Inferior parietal cortex (tissue), 1 donor: ENCODE measurements around the gene TAOK3.
A peak's percentile ranks its signal among the peaks of the same experiment; 100 is the strongest.
"Not testable (repeated sequence)": the region's sequence is repeated elsewhere in the genome, so short reads cannot be mapped to it uniquely, and the experiment has no call there.

Experiments used
- DNase-seq: peaks from one replicate; pipeline ENCODE4 v3.0.0-alpha.2; 2016; ENCODE audit errors: extremely low spot score

Gene TAOK3

DNA sequence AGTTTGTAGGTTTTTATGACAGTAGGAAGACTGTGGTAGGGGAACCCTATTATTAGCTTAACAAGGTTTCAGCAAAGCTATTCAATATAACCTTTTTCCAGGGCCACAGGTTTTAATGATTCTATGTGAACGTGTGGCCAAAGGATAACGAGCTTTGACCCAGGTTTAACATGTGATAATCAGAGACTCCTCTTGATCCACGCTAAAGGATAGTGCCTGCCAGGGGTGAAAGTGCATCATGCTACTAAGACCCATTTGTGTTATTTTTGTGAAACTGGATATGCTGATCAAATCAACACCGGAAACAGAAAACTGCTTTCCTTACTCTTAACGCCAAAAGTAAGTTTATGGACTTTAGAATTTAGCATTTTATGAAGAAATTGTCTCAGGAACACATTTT lies 909 bp upstream of the TAOK3 start:
- no peak for DNase-seq

DNA sequence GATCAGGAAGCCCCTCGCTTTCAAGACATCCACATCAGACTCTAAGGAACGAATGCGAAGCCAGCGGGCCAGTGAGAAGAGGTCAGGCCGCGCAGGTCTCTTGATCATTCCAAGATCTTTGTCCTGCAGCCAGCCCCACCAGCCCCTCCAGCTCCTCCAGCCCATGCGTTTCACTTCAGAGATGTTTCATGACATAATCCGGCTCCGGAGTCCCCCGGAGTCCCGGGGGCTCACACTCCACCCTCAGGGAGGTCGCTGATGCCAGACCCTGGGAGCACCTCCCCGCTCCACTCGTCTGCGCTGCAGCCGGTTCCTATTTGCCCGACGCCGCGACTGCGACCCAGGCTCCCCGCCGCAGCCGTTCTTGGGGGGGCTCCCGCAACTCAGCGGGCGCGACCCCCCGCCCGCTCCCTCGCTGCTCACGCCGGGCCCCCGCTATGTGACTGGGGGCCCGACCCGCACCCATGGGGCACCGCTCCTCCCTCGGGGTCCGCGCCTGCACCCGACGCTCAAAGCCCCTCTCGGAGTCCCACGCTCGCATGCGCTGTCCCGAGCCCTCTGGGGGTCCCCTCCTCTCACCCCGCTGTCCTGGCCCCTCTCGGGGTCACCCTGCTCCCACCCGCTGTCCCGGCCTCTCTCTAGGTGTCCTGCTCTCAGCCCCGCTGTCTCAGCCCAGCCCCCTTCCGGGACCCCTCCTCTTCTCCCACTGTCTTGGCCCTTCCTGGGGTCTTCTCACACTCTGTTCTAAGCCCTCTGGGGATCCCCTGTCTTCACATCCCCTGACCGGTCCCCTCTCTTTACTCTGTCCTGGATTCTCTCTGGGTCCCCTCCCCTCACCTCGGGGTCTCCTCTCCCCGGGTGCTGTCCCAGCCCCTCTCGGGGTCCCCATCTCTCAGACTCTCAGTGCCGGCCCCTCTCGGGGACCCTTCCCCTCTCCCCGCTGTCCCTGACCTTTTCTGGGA lies 1.1 kb downstream of the TAOK3 start:
- DNase-seq, result no peak

DNA sequence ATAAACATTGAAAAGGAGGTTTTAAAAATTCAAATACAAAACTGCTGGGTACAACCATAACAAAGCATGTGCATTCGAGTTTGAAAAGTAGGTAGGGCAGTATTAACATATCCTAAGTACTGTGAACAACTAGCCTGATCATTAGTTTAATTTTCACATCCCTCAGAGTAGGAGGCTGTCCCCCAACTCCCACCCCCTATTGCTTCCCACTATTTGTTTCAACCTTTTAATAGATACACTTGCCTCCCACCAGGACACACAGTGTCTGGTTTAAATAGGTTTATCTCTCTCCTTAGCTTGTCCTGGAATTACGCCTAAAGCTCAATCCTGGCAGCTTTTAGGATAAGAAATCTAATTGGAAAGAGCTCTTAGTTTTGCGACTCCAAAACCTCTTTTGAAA lies 2.1 kb downstream of the TAOK3 start:
- DNase-seq, result no peak

DNA sequence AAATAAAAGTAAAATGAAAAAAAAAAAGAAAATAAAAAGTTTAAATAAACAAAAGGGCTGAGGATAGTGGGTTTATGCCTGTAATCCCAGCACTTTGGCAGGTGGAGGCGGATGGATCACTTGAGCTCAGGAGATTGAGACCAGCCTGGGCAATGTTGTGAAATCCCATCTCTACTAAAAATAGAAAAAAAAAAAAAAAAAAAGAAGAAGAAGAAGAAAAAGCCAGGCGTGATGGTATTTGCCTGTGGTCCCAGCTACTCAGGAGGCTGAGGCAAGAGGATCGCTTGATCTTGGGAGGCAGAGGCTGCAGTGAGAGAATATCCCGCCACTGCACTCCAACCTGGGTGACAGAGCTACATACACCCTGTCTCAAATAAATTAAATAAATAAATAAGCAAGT lies 3.9 kb downstream of the TAOK3 start:
- no peak for DNase-seq

DNA sequence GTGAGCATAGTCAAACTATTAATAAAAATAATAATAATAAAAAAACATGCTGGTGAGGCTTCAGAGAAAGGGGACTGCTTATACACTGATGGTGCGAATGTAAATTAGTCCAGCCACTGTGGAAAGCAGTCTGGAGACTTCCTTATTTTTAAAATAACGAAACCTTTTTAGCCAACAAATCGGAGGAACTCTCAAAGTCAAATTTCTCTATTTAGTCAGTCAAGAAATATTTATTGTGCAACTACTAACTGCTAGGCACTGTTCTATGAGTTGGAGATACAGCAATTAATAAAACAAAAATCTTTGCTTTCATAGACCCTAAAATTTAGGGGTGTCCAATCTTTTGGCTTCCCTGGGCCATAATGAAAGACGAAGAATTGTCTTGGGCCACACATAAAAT lies 10.8 kb downstream of the TAOK3 start:
- no peak for DNase-seq

DNA sequence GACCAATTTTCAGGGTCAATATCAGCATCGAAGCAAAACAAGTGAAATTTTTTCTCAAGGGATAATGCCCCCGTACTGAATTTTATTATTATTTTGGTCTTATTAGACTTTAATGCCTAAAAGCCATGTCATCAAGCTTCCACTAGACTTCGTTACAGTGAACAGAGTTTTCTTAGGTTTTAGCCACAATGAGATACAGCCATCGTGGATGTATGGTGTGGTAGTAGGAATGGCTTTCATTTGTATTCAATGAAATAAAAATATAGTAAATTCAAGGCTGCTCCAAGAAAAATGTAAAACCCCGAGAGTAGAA lies 11.7 kb downstream of the TAOK3 start:
- DNase-seq, result no peak

DNA sequence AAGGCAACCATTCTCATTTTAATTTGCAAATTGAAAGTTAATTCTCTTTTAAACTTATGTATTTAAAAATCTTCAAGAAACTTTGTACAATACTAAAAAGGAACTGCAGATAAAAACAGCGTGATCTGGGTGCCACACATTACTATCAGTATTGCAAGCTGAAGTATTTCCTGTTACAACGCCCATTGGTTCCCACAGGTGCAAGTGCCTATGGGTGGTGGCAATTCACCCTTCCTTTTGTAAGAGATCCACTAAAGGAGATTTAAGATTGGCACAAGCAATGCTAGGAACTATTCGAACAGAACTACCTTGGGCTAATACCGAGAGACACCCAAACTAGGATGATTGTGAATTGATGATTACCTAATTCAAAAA lies 13.2 kb downstream of the TAOK3 start:
- DNase-seq, result no peak

DNA sequence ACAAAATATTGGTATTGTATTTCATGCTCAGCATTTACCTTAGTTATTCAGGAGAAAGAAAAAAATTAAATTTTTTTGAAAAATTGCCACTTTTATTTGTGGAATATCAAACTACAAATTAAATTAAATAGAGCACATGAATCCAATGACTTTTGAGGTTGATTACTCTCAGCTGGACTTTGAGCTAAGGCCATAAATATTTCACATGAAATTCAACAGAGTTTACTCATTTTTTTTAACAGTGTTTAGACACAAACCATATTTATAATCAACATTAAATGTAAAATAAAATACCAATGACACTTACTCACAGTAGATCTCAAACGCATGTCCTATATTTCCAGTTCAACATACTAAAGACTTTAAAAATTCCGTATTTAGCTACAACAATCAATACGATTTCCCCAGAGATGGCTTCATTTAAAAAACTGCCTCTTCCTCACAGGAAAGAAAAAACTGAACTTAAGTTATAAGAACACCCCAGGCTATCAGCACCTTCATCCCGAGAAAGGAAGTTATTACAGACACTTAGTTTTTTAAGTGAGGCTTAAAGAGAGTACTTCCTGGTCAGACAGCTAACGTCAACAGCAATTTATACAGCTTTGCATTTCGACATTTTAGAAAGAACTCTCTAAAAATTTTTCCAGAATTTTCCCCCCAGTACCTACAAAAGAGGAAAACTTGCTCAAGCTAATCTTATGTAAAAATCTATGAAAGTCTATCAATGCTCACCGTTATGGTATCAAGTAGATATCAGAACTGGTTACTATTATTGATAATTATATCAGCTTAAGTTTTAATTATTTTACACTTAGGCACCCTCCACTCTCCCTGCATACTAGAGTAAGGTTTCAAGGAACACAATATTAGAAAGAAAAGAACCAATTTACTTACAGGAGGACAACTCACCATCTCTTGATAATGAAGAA lies 13.8 kb downstream of the TAOK3 start:
- DNase-seq, result no peak

DNA sequence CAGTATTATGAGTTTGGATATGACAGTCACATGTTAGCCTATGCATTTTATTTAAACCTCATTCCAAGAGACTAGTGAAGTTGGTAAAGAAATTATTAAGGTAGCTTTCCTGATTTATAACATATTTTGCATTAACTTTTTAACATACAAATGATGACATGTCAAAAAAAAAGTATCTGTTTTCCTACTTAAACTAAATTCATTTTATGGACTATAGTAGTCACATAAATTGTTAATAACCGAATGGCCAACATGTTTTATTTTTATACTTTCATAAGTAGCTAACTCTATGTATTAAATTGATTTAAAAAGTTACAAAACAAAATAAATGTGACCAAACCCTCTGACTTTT lies 14.7 kb downstream of the TAOK3 start:
- no peak for DNase-seq

DNA sequence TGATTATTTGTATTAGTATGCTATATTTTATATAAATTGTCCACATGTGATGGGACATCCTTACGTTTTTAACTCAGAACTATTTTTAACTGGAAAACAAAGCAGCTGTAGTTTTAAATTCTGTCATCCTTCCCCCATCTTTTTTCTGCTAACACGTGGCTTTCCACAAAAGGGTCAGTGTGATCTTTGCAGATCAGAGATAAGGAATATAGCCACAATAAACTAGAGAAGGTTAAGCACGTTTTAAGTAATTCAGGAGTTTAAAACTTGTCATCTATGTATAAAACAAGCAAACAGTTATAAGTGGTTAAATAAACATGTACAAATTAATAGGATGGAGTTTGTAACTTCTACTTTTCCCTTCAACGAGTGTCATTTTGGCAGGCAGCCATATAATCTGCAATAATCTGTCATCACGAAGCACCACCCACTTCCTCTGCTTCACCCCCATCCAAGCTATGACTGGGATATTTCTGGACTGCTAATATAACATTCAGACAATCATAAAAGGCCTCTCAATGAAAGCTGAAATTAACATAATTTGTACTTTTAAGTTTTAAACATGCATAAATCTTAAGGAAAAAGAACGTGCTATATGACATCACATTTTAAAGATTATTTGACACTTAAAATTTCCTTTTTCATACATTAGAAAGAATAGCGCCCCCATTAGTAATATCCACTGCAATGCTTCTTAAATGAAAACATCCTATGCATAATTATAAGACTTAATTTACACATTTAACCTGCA lies 15.3 kb downstream of the TAOK3 start:
- DNase-seq, result peak; percentile 63

DNA sequence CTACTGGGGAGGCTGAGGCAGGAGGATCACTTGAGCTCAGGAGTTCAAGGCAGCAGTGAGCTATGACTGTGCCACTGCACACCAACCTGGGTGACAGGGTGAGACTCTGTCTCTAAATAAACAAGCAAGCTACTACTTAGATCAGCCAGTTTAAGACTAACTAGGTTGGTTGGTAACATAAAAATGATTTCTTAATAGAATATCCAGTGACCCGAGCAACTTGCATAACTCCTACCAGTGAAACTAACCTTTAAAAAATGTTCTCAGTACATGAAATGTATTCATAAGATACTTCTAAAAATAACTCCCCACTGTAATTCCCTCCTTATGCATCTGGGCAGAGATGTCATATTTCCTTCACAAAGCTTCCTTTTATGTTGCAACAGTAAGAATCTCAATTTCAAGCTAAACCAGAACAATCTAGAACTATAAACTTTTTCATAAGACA lies 15.9 kb downstream of the TAOK3 start:
- DNase-seq, result no peak

DNA sequence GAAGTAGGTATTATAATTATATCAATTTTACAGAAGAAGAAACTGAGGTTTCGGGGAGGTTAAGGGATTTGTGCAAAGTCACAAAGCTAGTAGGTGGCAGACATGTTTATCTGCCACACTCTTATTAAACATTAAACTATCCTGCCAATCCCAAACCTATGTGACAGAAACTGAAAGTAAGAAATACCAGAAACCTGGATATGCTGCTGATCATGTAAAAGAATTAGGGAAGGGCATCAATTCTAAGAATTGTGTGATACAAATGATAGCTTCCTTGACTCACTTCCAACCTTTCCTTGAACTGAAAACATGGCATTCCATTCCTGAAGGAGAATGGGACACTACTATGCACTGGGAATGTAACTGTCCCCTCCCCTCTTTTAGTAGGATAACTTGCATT lies 16.9 kb downstream of the TAOK3 start:
- no peak for DNase-seq

DNA sequence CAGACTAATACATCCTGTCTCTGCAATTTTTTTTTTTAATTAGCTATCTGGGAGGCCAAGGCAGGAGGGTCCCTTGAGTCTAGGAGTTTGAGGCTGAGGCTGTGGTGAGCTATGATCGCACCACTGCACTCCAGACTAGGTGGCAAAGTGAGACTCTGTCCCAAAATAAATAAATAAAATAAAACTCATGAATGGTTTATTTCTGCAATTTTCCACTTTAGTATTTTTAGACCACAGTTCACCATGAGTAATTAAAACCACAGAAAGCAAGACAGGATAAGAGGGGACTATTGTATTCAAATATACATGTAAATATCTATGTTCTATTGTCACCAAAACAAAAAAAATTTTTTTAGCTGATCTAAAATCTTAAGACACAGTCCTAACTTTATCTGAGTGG lies 17.8 kb downstream of the TAOK3 start:
- no peak for DNase-seq

DNA sequence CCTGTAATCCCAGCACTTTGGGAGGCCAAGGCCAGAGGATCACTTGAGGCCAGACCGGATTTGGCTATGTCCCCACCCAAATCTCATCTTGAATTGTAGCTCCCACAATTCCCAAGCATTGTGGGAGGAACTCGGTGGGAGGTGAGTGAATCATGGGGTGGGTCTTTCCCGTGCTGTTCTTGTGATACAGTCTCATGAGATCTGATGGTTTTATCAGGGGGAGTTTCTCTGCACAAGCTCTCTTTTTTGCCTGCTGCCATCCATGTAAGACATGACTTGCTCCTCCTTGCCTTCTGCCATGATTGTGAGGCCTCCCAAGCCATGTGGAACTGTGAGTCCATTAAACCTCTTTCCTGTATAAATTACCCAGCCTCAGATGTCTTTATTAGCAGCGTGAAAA lies 18.2 kb downstream of the TAOK3 start:
- not testable (repeated sequence) for DNase-seq

DNA sequence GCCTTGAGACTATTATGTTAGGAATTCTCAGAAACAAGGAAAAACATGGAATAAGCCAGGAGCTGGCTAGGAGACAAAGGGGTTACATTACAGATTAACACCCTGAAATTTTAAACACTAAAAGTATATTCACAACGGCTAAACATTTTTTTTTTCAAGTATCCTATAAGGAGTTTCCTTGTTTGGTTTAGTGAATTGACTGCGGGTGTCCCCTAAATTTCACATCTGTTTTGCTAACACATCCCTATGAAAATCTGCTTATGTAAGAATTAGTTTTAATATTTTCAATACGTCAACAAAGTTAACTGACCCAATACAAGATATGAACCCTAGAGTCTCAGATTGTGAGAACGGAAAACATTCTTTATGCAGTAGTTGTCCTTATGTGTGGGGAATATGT lies 19.0 kb downstream of the TAOK3 start:
- no peak for DNase-seq

DNA sequence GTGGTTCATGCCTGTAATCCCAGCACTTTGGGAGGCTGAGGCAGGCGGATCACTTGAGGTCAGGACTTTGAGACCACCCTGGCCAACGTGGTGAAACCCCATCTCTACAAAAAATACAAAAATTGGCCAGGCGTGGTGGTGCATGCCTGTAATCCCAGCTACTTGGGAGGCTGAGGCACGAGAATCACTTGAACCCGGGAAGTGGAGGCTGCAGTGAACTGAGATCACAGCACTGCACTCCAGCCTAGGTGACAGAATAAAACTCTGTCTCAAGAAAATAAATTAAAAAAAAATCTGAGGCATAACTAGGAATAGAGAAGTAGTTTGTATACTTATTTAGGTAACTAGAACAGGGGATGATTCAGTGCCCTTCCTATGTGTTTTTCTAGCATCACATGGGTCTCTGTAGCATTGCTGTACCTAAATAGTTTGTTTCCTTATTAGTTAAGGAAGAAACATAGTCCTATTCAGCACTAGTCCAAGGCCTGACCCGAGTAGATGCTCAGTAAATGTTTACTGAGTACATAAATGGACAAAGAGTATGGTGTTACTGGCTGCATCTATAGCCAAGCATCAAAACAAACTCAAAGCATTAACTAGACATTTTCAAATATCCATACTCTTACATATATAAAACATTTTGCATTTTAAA lies 21.7 kb downstream of the TAOK3 start:
- DNase-seq, result no peak

DNA sequence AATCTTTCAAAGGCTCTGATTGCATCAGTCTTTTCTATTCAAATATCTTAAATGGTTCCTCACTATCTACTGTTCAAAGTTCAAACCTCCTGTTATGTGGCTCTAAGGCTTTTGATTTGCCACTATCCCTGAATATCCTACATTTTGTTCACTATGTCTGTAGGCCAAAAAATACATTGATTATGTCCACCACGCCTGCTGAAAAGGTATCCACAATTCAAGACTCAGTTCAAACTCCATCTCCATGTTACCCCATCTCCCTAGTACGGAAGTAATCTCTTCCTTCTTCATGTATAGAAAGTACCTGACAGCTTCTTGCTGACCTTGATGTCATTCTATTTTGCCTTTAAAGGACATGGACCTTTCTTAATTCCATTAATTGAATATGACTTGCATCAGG lies 24.8 kb downstream of the TAOK3 start:
- DNase-seq, result no peak

DNA sequence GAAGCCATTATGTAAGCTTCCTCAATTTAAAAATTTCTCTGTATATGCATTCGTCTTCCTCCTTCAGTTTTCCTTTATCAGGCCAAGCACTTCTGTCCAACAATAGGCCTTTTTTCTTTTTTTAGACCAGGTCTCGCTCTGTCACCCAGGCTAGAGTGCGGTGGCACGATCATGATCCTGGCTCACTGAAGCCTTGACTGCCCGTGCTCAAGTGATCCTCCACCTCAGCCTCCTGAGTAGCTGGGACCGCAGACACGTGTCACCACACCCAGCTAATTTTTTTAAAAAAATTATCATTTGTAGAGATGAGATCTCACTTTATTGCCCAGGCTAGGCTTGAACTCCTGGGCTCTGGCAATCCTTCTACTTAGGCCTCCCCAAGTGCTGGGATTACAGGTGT lies 25.8 kb downstream of the TAOK3 start:
- DNase-seq, result no peak

DNA sequence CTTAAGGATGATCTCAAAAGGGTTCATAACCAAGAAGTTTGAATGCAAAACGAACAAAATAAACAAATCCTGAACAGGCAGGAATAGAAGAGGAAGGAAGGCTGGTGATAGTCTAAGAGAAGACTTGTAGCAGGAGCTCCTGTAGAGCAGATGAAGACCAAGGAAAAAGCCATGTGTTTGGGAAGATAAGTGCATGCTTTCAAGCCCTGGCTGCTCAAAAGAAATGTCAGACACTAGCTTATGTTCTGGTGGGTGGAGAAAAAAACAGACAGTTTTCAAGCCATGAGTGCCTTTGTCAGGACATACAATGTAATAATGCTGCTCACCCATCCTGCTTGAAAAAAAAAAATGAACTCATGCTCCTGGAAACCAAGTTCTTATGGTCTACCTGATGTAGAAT lies 27.4 kb downstream of the TAOK3 start:
- DNase-seq, result no peak

DNA sequence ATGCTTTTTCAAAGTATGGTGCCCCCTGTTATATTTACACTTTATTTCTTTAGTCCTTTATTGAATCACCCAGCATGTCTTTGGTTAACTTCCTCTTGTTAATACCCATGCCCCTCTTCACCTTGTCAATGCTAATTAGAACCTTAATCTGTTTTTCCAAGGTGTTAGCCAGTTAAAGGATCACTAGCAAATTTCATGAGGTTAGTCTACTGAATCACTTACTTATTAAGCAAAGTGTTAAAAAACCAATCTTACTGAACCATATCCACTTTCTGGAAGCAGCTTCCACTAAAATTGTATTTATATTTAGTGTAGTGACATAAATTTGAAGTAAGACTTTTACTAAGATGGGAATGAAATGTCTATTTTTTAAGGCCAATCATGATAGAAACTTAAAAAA lies 27.9 kb downstream of the TAOK3 start:
- no peak for DNase-seq

DNA sequence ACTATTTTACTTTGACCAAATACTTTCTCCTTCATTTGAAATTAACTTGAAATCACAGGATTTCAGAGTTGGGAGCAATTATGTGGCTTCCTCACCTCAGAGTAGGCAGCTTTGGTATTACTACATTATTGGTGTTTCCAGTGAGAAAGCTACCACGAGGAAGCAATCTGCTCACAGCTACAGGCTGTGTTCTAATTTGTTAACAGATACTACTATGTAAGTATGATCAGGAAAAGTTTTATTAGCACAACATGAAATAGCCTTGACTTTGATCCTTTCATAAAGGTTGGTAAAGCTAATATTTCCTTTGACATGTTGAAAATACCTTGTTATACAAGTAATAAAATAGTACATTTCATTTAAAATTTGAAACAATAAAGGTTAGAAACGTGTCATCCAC lies 30.6 kb downstream of the TAOK3 start:
- no peak for DNase-seq
